Measurements from ENCODE around the gene ABCC8.
"Not testable (repeated sequence)": the region's sequence is repeated elsewhere in the genome, so short reads cannot be mapped to it uniquely, and the experiment has no call there.

ABCC8 gene

DNA sequence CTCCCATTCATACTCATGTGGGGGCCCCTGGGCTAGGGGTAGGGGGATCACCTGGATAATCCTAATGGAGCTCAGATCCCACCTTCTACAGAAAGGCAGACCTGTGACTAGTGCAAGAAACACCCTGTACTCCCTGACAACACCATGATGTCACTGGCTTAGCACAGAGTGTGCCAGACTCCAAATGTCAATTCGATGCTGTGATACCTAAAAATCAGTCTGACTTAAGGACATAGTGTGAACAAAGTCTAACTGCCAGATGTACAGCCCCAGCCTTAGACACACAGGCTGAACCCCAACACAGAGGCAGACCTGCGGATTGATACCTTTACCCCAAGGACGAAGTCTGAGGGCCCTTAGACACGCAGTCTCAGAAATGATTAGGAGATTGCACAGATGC lies 8.5 kb downstream of the ABCC8 start:
- DNase-seq: no peak

DNA sequence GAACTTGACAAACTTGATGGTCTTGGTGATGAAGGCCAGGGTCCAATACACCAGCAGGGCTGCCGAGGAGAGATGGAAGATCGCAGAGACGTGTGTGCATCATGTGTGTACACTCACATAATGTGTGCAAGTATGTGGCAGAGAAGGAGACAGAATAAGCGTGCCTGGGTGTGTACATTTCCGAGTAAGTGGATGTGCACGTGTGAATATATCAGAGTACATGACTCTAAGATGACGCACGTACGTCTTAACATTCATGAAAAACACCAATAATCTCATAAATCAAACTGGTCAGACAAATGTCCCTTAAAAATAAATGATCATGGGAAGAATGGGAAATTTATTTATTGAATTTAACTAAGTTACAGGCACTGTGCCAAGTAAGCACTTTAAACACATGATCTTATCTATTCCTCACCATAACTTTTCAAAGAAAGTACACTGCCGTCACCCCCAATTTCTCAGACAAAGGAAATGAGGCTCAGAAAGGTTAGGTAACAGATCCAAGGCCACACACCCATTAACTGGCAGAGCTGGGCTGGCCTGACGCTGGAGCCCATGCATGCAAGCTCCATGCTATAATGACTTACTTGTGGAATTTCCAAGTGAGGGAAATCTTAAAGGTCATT lies 13.0 kb downstream of the ABCC8 start:
- DNase-seq: no peak

DNA sequence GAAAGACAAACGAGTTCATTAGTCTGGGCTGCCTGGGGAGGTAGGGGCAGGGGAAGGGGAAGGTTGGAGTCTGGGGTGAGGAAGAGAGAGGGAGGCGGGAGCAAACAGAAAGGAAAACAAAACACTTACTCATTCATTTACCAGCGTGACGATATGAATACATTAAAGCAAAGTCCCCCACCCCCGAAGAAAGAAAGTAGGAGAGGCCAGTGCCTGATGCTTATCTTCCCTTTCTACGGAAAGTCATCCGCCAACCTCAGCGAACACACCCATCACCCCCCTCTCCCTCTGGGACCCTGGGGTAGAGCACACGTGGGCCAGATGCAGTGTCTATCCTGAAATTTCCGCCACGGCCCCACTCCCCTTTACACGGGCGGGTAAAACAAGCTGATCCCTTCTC lies 13.7 kb downstream of the ABCC8 start:
- DNase-seq: no peak

DNA sequence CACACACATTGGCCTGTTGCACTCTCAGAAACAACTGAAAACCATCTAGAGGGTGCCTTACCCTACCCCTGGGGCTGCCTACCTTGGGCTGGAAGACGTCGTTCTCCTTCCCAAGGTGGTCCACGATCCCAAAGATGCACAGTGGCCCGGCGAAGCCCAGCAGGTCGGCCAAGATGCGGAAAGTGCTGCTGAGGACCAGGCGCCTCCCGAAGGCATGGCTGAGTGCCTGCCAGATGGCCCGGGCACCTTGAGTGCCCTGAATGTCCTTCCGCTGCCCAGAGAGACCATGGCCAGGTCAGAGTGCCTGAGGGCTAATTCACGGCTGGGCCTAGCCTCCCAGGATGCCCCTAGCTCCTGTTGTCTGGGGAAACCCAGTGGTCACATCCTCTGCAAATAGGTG lies 16.2 kb downstream of the ABCC8 start:
- DNase-seq: no peak

DNA sequence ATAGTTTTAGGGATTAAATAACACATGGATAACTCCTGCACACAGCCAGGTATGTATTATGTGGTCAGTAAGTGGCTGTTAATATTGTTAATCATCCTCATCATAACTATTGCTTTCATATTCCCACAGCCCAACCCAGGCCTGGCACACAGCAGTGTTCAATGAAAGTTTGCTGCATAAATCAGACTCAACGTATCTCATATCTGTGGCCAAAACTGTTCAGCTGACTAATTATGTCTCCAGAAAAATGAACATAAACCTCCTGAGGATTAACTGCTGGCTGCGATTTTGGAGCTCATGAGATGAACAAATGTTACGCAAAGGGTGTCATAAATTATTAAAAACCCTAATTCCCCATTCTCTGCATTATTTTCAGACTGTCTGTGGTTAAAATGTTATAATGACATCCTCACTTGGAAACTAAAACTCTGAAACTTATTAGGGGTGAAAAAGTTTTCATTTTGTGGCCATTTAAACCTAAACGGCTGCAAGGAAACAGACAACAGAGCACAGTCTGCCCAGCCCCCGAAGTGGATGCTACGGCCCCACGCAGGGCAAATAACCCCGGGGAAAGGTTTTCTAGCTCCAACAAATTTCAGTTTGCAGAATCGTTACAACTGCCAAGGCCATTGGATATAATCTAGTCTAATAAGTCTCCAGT lies 17.3 kb downstream of the ABCC8 start:
- DNase-seq: no peak

DNA sequence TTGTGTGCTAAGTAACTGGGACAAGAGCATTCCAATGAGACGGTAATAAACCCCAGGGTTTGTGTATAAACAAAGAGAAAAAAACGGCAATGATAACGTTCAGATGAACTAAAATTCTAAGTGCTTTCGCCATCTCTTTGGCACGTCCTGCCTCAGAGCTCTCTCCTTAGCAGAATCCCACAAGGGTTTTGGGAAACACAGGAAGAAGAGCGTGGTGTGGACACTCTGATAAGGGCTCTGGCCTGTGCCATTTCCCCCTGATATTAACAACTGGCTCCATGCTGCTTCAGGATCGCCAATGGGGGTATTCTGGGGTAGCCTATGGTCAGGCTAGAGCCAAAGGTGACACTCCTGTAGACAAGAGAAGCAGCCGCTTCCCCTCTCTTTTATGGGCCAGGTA lies 18.4 kb downstream of the ABCC8 start:
- DNase-seq: no peak

DNA sequence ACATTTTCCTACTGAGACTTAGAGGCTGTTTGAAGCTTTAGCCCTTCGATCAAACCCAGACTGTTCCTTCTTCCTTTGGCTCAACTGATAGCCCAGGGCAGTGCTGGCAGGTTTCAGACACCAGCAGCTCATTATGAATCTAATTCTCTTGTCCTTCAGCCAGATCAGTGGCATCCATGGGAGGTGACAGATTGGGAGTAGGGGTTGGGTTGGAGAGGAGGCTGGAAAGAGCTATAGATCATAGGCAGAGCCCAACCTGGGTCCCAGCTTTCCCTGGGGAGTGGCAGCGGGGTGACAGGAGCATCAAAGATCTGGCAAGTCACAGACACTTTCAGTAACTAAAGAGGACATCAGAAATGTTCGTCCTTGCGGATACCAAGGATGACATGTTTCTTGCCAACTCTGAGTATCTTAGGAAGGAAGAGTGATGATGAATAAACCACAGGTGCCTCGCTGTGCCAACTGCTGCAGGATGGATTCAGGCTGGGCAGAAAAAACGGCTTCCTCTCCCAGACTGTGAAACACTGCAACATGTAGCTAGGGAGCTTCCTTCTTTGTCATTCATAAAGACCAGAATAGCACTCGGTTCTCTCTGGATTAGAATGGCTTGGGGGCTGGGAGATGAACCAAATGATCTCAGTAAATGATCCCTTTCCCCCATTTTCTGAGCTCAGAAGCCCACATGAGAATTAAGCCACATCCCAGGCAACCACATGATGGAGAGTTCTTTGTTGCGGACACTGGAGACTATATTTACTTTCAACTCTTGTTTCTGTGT lies 19.1 kb downstream of the ABCC8 start:
- no peak for DNase-seq

DNA sequence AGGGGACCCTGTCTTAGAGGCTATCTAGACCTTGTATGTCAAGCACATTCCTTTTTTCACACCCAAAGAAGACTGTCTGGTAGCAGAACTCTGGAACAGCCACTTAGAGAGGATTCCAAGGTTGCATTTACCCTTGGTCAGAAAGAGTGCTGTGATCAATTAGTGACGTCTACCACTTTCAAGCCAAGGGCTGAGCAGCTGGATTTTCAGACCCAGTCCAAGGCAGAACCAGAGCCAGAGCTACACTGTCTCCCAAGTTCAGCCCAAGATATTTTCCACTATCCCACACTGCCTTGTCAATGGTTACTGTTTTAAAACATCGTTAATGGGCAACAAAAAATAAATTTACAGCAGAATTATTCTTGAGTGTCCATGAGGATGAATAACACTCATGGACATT lies 24.0 kb downstream of the ABCC8 start:
- DNase-seq: no peak

DNA sequence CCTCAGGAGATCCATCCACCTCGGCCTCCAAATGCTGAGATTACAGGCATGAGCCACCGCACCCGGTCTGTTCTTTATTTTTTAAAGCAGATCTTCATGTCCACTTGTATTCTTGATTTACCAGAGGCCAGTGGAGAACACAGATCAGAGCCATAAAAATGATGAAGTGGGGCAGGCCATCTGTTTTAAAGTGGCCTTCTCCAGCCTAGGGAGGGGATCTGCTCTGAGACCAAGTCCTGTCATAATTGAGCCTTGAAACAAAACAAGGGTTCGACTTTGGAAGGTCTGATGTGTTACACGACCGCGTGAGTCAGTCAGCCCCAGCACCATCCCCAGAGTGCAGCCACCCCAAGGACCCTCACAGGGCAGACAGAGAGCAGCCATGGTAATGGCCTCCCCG lies 27.5 kb downstream of the ABCC8 start:
- no peak for DNase-seq

DNA sequence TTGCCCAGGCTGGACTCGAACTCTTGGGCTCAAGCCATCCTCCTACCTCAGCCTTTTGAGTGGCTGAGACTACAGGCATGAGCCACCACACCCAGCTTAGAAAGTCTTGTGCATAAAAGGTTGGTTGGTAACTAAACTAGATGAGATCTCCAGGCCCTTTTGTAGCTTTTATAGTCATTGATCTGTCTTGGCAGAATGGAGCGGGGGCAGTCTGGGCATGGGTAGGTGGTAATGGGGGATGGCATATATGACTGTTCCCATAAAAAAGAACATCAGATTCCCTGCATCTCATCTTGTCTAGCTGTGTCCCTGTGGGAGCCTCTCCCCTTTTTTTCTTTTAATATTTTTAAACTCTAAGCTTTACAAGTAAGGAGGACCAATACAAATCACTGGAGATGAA lies 30.2 kb downstream of the ABCC8 start:
- DNase-seq: no peak

DNA sequence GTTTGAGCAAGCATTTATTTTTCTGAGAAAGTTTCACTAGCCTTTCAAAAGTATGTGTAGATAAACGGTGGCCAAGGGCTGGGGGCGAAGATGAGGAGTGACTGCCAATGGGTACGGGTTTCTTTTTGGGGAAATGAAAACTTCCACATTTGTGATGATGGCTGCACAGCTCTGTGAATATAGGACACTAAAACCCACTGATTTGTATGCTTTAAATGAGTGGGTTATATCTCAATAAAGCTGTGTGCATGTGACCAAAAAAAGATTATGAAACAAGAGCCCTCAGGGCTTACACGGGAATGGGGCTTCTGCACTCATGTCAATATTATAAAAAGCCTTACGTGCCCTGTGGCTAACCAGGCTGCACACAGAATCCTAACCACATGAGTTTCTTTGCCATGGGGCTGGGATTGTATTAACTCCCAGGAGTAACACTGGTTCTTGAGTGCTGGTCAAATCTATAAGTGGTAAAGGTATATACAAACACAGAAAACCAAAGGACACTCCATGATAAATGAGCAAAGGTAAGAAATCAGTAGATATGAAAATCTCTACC lies 31.3 kb downstream of the ABCC8 start:
- no peak for DNase-seq

DNA sequence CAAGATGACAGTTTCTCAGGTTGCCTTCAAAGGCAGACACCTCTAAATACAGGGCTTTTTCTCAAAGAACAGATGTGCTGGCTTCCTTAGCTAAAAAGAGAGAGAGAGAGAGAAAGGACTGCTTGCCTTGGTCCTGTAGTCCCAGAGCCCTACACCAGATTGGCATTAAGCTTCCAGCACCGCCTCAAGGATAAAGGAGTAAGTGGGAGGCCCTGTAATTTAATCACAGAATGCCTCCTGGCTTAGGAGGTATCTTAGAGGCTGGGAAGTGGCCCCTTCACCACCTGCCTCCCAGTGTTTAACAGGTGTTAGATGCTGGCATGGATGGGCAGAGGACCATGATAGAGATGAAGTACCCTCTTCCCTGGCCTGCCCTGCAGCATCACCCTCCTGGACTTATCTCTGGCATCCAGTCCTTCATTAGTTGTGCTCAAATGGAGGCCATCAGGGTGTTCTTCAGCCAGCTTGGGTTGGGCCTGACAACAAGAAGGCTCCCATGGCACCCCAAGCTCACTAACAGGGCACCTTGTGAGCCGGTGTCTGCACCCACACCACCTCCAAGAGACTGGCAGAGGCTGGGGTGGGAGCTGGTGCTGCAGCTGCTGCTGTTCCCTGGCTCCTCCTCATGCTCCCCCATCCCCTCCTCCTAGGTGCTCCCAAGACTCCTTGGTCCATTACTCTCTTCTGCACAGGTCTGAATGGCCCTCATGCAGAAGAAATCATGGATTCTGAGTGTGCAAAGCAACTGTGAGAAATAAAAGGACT lies 32.5 kb downstream of the ABCC8 start:
- no peak for DNase-seq

DNA sequence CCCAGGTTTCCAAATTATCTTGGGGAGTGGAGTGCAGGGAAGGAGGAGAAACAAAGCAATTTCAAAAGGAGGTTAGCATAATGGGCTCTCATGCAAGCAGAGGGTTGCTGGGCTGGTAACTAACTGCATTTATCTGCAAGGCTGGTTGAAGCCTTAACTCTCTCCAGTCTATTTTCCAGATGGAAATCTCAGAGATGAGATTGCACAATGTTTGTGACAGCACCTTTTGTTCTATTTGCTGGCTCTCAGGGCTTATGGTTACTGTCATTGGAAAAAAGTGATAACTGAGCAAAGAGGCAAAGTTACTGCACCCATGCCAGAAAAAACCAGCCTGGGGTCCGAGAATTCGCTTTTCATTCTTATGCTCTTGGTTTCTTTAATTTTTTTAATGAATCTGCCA lies 33.2 kb downstream of the ABCC8 start:
- DNase-seq: no peak

DNA sequence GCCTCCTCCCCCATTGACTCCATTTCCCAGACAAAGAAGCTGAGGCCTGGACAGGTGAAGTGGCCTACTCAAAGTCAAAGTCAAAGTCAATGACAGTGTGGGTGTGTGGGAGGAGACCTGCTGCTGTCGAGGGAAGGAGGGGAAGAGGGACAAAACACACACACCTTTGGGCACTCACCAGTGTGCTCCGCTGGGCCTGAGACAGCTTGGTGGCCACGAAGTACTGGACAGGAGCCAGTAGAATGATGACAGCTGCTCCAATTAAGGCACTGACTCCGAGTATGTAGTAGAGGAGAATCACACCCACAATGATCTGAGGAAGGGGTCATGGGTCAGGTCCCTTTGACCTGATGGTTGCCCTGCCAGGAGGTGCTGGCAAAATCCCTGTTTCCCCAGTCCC lies 33.6 kb downstream of the ABCC8 start:
- no peak for DNase-seq

DNA sequence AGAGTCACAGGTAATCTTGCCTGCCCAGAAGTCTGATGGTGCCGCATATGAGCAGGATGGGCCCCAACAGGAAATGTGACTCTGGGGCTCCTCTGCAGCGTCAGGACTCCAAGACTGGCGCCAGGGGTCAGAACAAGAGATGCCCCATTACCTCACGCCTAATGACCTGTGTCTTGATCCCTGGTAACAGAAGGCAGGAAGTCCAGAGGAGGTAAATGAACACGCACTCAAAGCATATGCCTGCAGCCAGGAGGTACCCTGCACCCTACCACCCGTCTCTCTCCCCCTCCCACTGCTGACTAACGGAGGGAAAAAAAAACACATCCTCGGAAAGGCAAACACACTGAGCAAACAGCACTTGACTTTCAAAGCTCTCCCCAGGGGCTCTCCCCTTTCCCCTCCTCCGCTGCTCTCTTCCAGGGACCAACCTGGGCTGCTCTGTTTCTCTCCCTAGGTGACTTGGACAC lies 37.3 kb downstream of the ABCC8 start:
- DNase-seq: no peak

DNA sequence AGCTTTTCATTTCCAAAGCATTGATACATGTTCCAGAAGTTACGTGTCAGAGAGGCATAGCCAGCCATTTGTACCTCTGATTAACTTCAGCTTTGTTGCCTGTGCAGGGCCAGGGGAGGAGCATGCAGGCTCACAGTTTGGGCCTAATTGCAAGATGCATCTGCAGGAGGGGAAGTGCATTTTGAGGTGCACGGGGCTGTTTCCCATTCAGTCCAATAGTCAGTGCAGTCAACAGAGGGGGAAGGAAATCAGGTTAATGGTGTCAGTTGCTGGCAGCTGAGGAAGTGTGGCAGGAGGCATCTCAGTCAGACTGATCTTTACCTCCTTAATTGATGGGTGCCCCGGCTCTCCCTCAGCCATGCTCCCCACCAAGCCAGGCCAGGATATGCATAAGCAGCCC lies 39.3 kb downstream of the ABCC8 start:
- no peak for DNase-seq

DNA sequence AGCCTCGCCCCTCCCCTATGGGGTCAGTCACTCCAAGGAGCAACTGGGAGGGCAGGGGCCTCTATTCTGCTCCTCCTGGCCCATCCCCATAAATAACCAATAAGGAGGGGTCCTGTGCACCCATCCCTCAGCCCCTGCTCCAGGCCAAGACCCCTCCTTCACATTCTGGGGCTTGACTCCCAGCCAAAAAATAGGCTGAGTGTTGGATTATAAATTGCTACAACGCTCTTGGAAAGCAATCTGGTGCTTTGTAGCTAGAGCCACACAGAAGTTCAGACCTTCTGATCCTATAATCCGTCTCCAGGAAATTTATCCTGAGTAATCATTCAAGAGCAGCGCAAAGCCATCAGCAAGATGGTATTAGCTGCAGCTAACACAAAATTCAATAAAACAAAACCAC lies 42.5 kb downstream of the ABCC8 start:
- DNase-seq: no peak

DNA sequence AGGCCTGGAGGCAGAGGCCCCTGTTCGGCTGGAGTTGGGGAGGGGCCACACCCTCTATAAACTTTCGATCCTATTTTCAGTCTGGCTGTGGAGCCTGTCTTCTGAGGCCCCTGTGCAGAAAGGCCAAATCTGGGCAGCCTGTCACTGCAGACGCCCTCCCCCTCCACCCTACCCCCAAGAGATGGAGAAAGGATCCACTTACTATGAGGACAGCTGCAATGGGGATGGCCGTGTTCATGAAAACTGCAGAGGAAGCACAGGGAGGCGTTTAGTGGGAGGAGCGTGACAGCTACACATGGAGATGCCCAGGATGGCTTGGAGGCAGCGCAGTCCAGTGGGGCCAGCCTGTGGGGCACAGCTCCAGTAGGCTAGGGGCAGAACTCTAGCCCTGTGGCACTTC lies 44.6 kb downstream of the ABCC8 start:
- no peak for DNase-seq

DNA sequence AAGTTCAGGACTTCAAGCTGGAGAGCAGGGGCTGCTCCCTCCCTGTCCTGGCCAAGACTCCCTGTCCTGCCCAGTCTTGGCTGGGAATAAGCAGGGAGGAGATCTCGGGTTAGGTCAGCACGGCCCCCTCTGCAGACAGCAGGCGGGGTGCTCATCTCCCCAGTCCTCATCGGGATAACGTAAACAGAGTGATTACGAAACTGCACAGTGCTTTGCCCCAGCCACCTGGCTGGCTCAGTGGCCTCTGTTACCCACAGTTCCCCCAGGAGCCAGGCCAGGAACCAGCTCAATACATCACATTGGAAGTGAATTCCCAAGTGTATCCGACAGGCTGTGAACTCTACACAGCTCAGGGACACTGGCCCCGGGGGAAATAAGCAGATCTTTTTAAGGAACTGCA lies 45.5 kb downstream of the ABCC8 start:
- DNase-seq: no peak

DNA sequence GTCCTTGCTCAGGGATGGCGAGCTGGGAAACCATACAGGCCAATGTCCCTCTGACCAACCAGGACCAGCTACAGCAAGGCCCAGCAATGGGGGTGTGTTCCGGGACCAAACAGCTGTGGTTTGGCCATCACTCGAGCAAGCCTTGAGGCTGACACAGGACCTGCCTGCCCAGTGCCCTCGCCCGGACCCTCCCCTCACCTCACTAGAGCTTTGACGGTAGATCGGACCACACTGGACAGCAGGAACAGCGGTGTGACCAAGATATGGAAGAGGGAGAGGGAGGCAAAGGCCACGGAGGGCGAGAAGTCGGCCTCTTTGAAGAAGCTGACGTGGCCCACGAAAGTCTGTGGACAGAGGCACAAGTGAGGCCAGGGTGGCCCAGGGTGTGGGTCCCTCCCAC lies 46.0 kb downstream of the ABCC8 start:
- DNase-seq: no peak

DNA sequence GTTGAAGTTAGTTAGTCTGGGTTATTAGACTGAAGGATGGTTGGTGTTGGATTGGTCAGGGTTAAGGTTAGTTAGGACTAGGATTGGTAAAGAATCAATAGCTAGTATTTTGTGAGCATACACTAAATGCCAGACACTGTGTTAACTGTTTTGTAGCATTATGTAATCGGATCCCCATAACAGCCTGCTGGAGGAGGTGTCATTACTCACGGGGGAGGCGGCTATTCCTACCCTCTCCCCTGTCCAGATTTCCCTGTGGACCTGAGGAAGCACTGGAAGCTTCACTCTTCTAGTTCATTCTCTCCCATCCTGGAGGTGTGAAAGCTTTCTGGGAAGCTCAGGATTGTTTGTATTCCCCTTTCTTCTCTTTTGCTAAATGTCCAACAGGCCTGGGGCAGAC lies 47.7 kb downstream of the ABCC8 start:
- DNase-seq: no peak

DNA sequence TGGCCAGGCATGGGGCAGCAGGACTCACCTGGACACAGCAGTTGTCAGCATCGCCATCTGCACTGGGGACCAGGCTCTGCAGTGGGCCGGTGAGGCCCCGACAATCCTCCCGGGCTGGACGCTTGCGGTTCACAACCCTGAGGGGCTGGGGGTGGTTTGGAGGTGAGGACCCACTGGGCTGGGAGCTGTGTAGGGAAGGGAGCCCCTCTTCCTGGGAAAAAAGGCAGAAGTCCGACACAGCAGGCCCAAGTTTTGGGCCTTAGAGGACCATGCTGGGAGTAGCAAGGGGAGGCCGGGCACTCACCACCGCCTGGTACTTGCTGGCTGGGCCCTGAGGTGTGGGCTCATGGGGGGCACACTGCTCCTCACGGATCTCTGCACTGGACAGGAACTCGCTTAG lies 48.4 kb downstream of the ABCC8 start:
- DNase-seq: no peak

DNA sequence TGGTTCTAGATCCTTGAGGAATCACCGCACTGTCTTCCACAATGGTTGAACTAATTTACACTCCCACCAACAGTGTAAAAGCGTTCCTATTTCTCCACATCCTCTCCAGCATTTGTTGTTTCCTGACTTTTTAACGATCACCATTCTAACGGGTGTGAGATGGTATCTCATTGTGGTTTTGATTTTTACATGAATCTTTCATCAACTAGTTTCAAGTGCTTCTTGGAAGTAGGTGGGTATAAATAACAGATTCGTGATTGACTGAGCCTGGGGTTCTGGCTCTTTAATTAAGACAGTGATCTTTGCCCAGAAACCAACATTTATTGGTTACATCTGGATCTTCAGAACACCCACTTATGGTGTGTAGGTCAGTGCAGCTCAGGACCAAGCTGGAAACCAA lies 50.4 kb downstream of the ABCC8 start:
- not testable (repeated sequence) for DNase-seq
